Eye (tissue), 1 donor: ENCODE measurements around the gene PRMT7.
"Not testable (repeated sequence)": the region's sequence is repeated elsewhere in the genome, so short reads cannot be mapped to it uniquely, and the experiment has no call there.

Experiments used
- DNase-seq: peaks from one replicate; pipeline ENCODE4 v3.0.0-alpha.2; 2015

Gene PRMT7

GRCh38 chr16:68283801-68284598, 26.8 kb upstream of the PRMT7 start:
- DNase-seq: no peak

- no peak for DNase-seq
These were observed 26.0 kb upstream of the PRMT7 start for GRCh38 chr16:68284847-68285246.

- no peak for DNase-seq
These were observed 25.1 kb upstream of the PRMT7 start for GRCh38 chr16:68285683-68286082.

GRCh38 chr16:68286153-68287074, 24.4 kb upstream of the PRMT7 start:
- DNase-seq: no peak

- DNase-seq: no peak
These were observed 23.3 kb upstream of the PRMT7 start for GRCh38 chr16:68287276-68288251.

GRCh38 chr16:68288252-68288650, 22.6 kb upstream of the PRMT7 start:
- no peak for DNase-seq

- DNase-seq: not testable (repeated sequence)
These were observed 22.0 kb upstream of the PRMT7 start for GRCh38 chr16:68288796-68289195.

- DNase-seq: no peak
These were observed 21.6 kb upstream of the PRMT7 start for GRCh38 chr16:68289202-68289601.

- DNase-seq: no peak
These were observed 21.0 kb upstream of the PRMT7 start for GRCh38 chr16:68289621-68290329.

GRCh38 chr16:68290450-68290849, 20.4 kb upstream of the PRMT7 start:
- DNase-seq: no peak

GRCh38 chr16:68291227-68291626, 19.6 kb upstream of the PRMT7 start:
- DNase-seq: no peak

- DNase-seq: no peak
These were observed 18.4 kb upstream of the PRMT7 start for GRCh38 chr16:68292425-68292824.

- DNase-seq: no peak
These were observed 14.5 kb upstream of the PRMT7 start for GRCh38 chr16:68296291-68296690.

- no peak for DNase-seq
These were observed 14.1 kb upstream of the PRMT7 start for GRCh38 chr16:68296693-68297092.

- no peak for DNase-seq
These were observed 12.9 kb upstream of the PRMT7 start for GRCh38 chr16:68297908-68298307.

GRCh38 chr16:68298312-68298711, 12.5 kb upstream of the PRMT7 start:
- DNase-seq: no peak

GRCh38 chr16:68298907-68299561, 11.8 kb upstream of the PRMT7 start:
- DNase-seq: peak; percentile 65

GRCh38 chr16:68299571-68300453, 11.0 kb upstream of the PRMT7 start:
- peak; percentile 20 for DNase-seq

GRCh38 chr16:68300734-68301459, 9.9 kb upstream of the PRMT7 start:
- DNase-seq: no peak

- no peak for DNase-seq
These were observed 4.2 kb upstream of the PRMT7 start for GRCh38 chr16:68306633-68307032.
